Measurements from ENCODE around the gene SPRN.

GRCh38 chr10:133471300-133472109 lies 47.1 kb upstream of the SPRN start:
- TF ChIP-seq CTCF (conservative IDR thresholded peaks at IDR 0.05 in 1 of 2, IDR thresholded peaks at IDR 0.05 in 1 of 2; ENCODE audit: low read depth in 1 of 2, low read length in 2 of 2) (no peak), EZH2 (IDR thresholded peaks at IDR 0.05; ENCODE audit: low read length, missing control alignments) (no peak)
